Peyer's patch (tissue), 4 donors: ENCODE results near the gene NKAIN2.

Source experiments
- CTCF ChIP-seq, 6 experiments: fragments of 450-650 bp in 4 of 6; fragments of 200-600 bp in 2 of 6; sonication (generic) in 1 of 6; IDR thresholded peaks; one replicate each; pipeline ENCODE4 v1.5.1; 2017 to 2019; ENCODE audit warnings: antibody characterized with exemption in 6 of 6, mild to moderate bottlenecking in 3 of 6, moderate library complexity in 1 of 6
- POLR2A ChIP-seq, 2 donors: fragments of 450-650 bp; IDR thresholded peaks; one replicate each; pipeline ENCODE4 v1.5.1; 2017; ENCODE audit warnings: antibody characterized with exemption in 2 of 2, mild to moderate bottlenecking in 2 of 2, moderate library complexity in 2 of 2

DNA sequence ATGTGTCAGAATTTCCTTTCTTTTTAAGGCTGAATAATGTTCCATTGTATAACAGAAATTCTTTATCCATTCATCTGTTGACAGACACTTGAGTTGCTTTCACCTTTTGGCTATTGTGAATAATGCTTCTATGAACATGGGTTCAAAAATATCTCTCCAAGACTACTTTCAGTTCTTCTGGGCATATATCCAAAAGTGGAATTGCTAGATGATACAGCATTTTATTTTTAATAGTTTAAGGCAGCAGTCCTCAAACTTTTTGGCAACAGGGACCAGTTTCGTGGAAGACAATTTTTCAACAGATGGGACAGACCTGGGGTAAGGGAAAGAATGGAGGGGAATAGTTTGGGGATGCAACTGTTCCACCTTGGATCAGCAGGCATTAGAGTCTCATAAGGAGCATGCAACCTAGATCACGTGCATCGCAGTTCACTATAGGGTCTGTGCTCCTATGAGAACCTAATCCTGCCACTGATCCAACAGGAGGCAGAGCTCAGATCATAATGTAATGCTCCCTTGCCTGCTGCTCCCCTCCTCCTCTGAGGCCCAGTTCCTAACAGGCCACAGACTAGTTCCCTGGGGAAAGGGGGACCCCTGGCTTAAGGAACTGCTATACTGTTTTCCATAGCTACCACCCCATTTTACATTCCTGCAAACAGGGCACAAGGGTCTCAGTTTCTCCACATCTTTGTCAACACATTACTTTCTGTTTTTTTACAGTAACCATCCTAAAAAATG lies 918.6 kb downstream of the NKAIN2 start:
- TF ChIP-seq CTCF (IDR thresholded peaks at IDR 0.05) (no peak), POLR2A (IDR thresholded peaks at IDR 0.05) (no peak)
